Kidney (tissue), 14 donors: Measurements from ENCODE around the gene MYO7B. TPM values are rescaled to one million over a fixed set of nuclear protein-coding genes. Genes with fewer than 3 reads are reported as not detected.

Source experiments
- DNase-seq, 5 donors: peaks; one replicate each; pipeline ENCODE4 v3.0.0-alpha.2; 2013 to 2020
- FAIRE-seq: peaks from 2 replicates; lab custom pipeline; 2012; peaks lifted over from hg19 to GRCh38; lab: Jason Lieb, UNC
- H3K27ac ChIP-seq, 2 donors: one replicate each; pipeline ENCODE4 v1.7.0; 2013; ENCODE audit warnings: low read depth in 2 of 2, low read length in 2 of 2, inconsistent platforms in 1 of 2
- H3K27me3 ChIP-seq: one replicate; pipeline ENCODE4 v1.7.1; 2013; ENCODE audit warnings: low read length, inconsistent platforms; ENCODE audit not compliant: control insufficient read depth, insufficient read depth
- H3K36me3 ChIP-seq, 3 donors: one replicate each; pipeline versions ENCODE4 v1.7.0 to v1.7.1; 2013; ENCODE audit warnings: low read length in 3 of 3, control low read depth in 1 of 3, inconsistent platforms in 1 of 3; ENCODE audit not compliant: insufficient read depth in 3 of 3, control insufficient read depth in 2 of 3
- H3K4me1 ChIP-seq, 3 donors: one replicate each; pipeline versions ENCODE4 v1.7.0 to v1.7.1; 2013; ENCODE audit warnings: low read length in 3 of 3, inconsistent platforms in 1 of 3, low read depth in 1 of 3; ENCODE audit not compliant: control insufficient read depth in 2 of 3, insufficient read depth in 2 of 3
- H3K4me3 ChIP-seq, 3 donors: one replicate each; pipeline versions ENCODE4 v1.7.0 to v1.8.1; 2013; ENCODE audit warnings: low read length in 3 of 3, control low read depth in 1 of 3, inconsistent platforms in 1 of 3
- H3K9ac ChIP-seq, 3 donors: one replicate each; pipeline versions ENCODE4 v1.7.0 to v1.7.1; 2013; ENCODE audit warnings: low read length in 3 of 3, control low read depth in 1 of 3, inconsistent platforms in 1 of 3
- H3K9me3 ChIP-seq, 3 donors: one replicate each; pipeline versions ENCODE4 v1.7.0 to v1.7.1; 2013; ENCODE audit warnings: low read length in 3 of 3, control low read depth in 1 of 3, inconsistent platforms in 1 of 3; ENCODE audit not compliant: control insufficient read depth in 2 of 3, insufficient read depth in 1 of 3
- intact Hi-C: fragments of 100-400 bp; cut with DNase I; formaldehyde crosslinking; loops from one replicate; pipeline ENCODE4 v1.11.1; 2022
- polyA plus RNA-seq: library from polyadenylated mRNA; stranded (reverse); fragments of 350-450 nt; fragmentation: Illumina TruSeq; extraction: RNeasy Lipid Tissue Mini Kit (QIAGEN cat#74804); gene quantifications from one replicate; pipeline ENCODE4 v1.2.3, GENCODE V29; 2014; ENCODE audit warnings: low read depth, low replicate concordance; ENCODE audit not compliant: insufficient read depth
- total RNA-seq: library from RNA; stranded (reverse); fragmentation: NEBNext Ultra II Directional; extraction: Animal tissue kit (Norgen Biotek cat#: 25700); gene quantifications from one replicate; pipeline ENCODE4 v1.2.1, GENCODE V29; 2021
- TF ChIP-seq, protein P1 (sequence below): IDR thresholded peaks from 3 replicates; pipeline ENCODE4 v1.5.1; 2012; ENCODE audit warnings: mild to moderate bottlenecking, moderate library complexity, borderline replicate concordance; ENCODE audit not compliant: insufficient read depth; ENCODE audit errors: extremely low read depth
- donor health status: control.
- donor health status: control.
- donor health status: control.
- donor health status: control.
- donor health status: control.
- donor health status: DM: yes; HTN: yes; CAD: no.
- donor health status: Normal renal cell carcinoma (clear cell type).

The MYO7B gene
- total and polyA plus RNA-seq, 2 donors from 2014 or later = 11.0 to 22.2 TPM

DNA sequence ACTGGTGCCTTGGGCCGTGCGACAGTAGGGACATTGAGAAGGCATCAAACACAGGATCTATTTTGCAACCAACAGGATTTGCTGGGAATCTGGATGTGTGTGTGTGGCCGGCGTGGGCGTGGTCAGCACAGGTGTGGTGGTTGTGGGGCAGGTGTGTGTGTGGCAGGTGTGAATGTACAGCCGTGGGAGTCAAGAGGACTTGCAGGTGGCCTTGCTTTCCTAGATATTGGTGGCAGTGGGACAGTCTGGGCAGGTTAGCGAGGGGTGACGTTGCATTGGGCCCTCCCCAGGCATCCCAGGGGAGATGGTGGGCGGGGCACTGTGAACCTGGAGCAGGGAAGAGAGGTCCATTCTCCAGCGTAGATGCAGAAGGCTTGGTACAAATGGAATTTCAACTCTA is 143.0 kb downstream of the MYO7B start:
- Histone ChIP-seq H3K27me3 (peaks cover 5% of the 10 kb centered on the region), H3K27ac (no peak overlapping the region), H3K9ac (no peak overlapping the region), H3K9me3 (no peaks in the 10 kb centered on the region), H3K4me3 (no peak overlapping the region), H3K4me1 (peaks cover 0 to 16% (median 0%) of the 10 kb centered on the region in 3 donors), H3K36me3 (no peaks in the 10 kb centered on the region)
- DNase-seq (no peak), FAIRE-seq (no peak)
- TF ChIP-seq, protein P1, sequence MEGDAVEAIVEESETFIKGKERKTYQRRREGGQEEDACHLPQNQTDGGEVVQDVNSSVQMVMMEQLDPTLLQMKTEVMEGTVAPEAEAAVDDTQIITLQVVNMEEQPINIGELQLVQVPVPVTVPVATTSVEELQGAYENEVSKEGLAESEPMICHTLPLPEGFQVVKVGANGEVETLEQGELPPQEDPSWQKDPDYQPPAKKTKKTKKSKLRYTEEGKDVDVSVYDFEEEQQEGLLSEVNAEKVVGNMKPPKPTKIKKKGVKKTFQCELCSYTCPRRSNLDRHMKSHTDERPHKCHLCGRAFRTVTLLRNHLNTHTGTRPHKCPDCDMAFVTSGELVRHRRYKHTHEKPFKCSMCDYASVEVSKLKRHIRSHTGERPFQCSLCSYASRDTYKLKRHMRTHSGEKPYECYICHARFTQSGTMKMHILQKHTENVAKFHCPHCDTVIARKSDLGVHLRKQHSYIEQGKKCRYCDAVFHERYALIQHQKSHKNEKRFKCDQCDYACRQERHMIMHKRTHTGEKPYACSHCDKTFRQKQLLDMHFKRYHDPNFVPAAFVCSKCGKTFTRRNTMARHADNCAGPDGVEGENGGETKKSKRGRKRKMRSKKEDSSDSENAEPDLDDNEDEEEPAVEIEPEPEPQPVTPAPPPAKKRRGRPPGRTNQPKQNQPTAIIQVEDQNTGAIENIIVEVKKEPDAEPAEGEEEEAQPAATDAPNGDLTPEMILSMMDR = no peak
- intact Hi-C loops = no loop called here

DNA sequence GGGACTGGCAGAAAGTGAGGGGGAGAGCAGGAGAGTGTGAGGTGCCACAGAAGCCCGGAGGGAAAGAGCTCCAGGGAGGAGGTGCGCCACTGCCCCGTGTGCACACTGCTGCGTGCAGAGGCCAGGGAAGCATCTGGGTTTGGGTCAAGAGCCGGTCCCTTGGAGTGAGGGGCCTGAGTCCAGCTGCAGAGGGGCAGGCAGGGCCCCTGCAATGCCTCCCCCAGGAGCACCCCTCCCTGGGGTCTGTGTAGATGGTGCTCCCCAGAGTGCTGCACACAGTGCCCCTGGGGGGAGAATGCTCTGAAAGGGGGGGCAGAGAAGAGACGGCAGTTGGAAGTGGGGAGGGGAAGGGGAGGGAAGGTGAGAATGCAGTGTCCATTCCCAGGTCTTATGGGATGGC is 143.5 kb downstream of the MYO7B start:
- intact Hi-C loops = no loop called here
- Histone ChIP-seq H3K4me3 (no peak overlapping the region), H3K4me1 (peaks cover 0 to 17% (median 0%) of the 10 kb centered on the region in 3 donors), H3K27me3 (peaks cover 5% of the 10 kb centered on the region), H3K9me3 (no peaks in the 10 kb centered on the region), H3K36me3 (no peaks in the 10 kb centered on the region), H3K27ac (no peak overlapping the region), H3K9ac (no peak overlapping the region)
- TF ChIP-seq, protein P1 = no peak
- no peak for FAIRE-seq
- DNase-seq = no peak

DNA sequence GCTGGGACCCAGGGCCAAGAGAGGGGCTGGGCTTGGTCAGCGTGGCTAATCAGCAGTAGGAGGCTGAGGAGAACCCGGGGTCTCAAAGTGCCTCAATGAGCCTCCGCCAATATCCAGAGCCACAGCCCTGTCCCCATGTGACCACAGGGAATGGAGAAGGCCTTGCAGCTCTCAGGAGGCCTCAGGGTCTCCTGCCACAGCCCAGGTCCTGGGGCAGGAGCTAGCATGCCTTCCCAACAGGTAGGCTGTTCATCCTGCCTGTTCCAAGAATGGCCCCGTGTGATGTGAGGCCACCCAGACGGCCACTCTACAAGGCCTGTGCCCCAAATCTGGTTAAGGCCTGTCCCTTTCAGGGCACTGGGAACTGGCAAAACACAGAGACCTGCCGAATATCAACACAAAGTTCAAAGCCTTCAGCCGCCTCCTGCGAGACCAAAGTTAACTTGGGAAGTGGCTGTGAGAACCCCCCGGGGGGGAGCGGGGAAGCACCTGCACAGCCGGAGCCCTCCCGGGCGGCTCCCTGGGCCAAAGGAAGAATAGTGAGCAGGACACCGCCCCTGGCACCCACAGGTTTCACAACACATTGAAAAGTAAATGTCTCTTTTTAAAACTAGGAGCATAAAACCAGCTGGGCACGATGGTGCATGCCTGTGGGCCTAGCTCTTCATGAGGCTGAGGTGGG is 144.3 kb downstream of the MYO7B start:
- FAIRE-seq (no peak), DNase-seq (no peak)
- Histone ChIP-seq H3K36me3 (no peaks in the 10 kb centered on the region), H3K9me3 (no peaks in the 10 kb centered on the region), H3K9ac (peak overlapping the region in 1 of 3 donors; percentile 32), H3K4me1 (peaks cover 0 to 14% (median 0%) of the 10 kb centered on the region in 3 donors), H3K27ac (no peak overlapping the region), H3K27me3 (peaks cover 5% of the 10 kb centered on the region), H3K4me3 (no peak overlapping the region)
- intact Hi-C loops = no loop called here
- TF ChIP-seq, protein P1 = no peak
